ENCODE results near the gene PHKB. TPM values are rescaled to one million over a fixed set of nuclear protein-coding genes. Genes with fewer than 3 reads are reported as not detected.

PHKB gene
- total RNA-seq, 1 experiment from 2014 or later = 83.4 TPM

GRCh38 chr16:47734081-47734857 lies 273.1 kb downstream of the PHKB start:
- no TSS peak for BruUV-seq (replicated peaks)
- Mint-ChIP-seq H3K4me3 (ENCODE audit: low read depth, unreplicated experiment) (no peak overlapping the region), H3K4me1 (ENCODE audit: low read depth, unreplicated experiment) (no peaks in the 10 kb centered on the region), H3K27ac (ENCODE audit: unreplicated experiment) (no peak overlapping the region), H3K27me3 (ENCODE audit: unreplicated experiment) (peaks cover 25% of the 10 kb centered on the region), H3K9me3 (ENCODE audit: low read depth, unreplicated experiment) (peaks cover 3% of the 10 kb centered on the region), H3K36me3 (ENCODE audit: insufficient read depth, unreplicated experiment) (no peaks in the 10 kb centered on the region)
- no peak for DNase-seq
- CTCF ChIA-PET = interaction anchor here (0.6 kb wide), 1 partner anchor 324 kb away, joined by 4 read pairs; no protein-coding TSS in a partner anchor
- intact Hi-C loops (cut with micrococcal nuclease; ENCODE audit: unreplicated experiment) = loop anchor here (10.0 kb wide), 1 partner anchor 321 kb away; no protein-coding TSS in a partner anchor
- no peak for TF ChIP-seq CTCF (IDR thresholded peaks at IDR 0.05; ENCODE audit: unreplicated experiment)

GRCh38 chr16:47734987-47735594 lies 274.0 kb downstream of the PHKB start:
- no peak overlapping the region for H3K27ac Mint-ChIP-seq (ENCODE audit: unreplicated experiment)
- no peaks in the 10 kb centered on the region for H3K4me1 Mint-ChIP-seq (ENCODE audit: low read depth, unreplicated experiment)
- H3K27me3 Mint-ChIP-seq (ENCODE audit: unreplicated experiment) = peaks cover 25% of the 10 kb centered on the region
- no peak overlapping the region for H3K4me3 Mint-ChIP-seq (ENCODE audit: low read depth, unreplicated experiment)
- intact Hi-C loops (cut with micrococcal nuclease; ENCODE audit: unreplicated experiment) = loop anchor here (10.0 kb wide), 1 partner anchor 320 kb away; no protein-coding TSS in a partner anchor
- H3K36me3 Mint-ChIP-seq (ENCODE audit: insufficient read depth, unreplicated experiment) = no peaks in the 10 kb centered on the region
- peaks cover 6% of the 10 kb centered on the region for H3K9me3 Mint-ChIP-seq (ENCODE audit: low read depth, unreplicated experiment)
- BruUV-seq (replicated peaks) = no TSS peak
- peak; percentile 12 for DNase-seq
- no peak for TF ChIP-seq CTCF (IDR thresholded peaks at IDR 0.05; ENCODE audit: unreplicated experiment)
- CTCF ChIA-PET = no interaction called here

- peaks cover 24% of the 10 kb centered on the region for H3K27me3 Mint-ChIP-seq (ENCODE audit: unreplicated experiment)
Observed at GRCh38 chr16:47750371-47750770, 289.2 kb downstream of the PHKB start.

More at GRCh38 chr16:47750371-47750770, 289.2 kb downstream of the PHKB start:
- TF ChIP-seq CTCF (IDR thresholded peaks at IDR 0.05; ENCODE audit: unreplicated experiment) = no peak
- CTCF ChIA-PET = interaction anchor here (0.7 kb wide), 1 partner anchor 648 kb away, joined by 6 read pairs; no protein-coding TSS in a partner anchor
- no peak for DNase-seq
- intact Hi-C loops (cut with micrococcal nuclease; ENCODE audit: unreplicated experiment) = no loop called here
- no peak overlapping the region for H3K27ac Mint-ChIP-seq (ENCODE audit: unreplicated experiment)
- no TSS peak for BruUV-seq (replicated peaks)
- H3K4me1 Mint-ChIP-seq (ENCODE audit: low read depth, unreplicated experiment) = no peaks in the 10 kb centered on the region
- H3K4me3 Mint-ChIP-seq (ENCODE audit: low read depth, unreplicated experiment) = no peak overlapping the region
- H3K36me3 Mint-ChIP-seq (ENCODE audit: insufficient read depth, unreplicated experiment) = no peaks in the 10 kb centered on the region
- H3K9me3 Mint-ChIP-seq (ENCODE audit: low read depth, unreplicated experiment) = no peaks in the 10 kb centered on the region

Other genes with a start within 250 kb of the PHKB start
- gene ITFG1, start 268 bp upstream of the PHKB start, total RNA-seq (2022) = 65.5 and 68.6 TPM in 2 replicates

Data from Calu3 (cell line).